GM23338 (cell line): Measurements from ENCODE around the gene RASL10B. TPM values are rescaled to one million over a fixed set of nuclear protein-coding genes. Genes with fewer than 3 reads are reported as not detected.

Experiments used
- ATAC-seq: fragments of 200-7000 bp; cut with Tn5 transposase; 3 replicates; pipeline ENCODE4 v1.9.1; 2020
- DNase-seq: peaks from one replicate; pipeline ENCODE4 v3.0.0-alpha.2; 2015; ENCODE audit warnings: low spot score
- H2AFZ ChIP-seq: fragments of 200-600 bp; sonication (generic); 2 replicates; pipeline ENCODE4 v1.8.0; 2016; ENCODE audit warnings: antibody characterized with exemption, mild to moderate bottlenecking, moderate library complexity
- H3F3A ChIP-seq: fragments of 200-600 bp; sonication (generic); replicated peaks from 2 replicates; pipeline ENCODE4 v1.8.0; 2017; ENCODE audit warnings: antibody characterized with exemption, mixed run types, low read depth
- H3K27ac ChIP-seq: fragments of 200-600 bp; sonication (generic); 2 replicates; pipeline ENCODE4 v1.6.1; 2016; ENCODE audit warnings: low read depth
- H3K27me3 ChIP-seq: fragments of 200-600 bp; sonication (generic); 2 replicates; pipeline ENCODE4 v1.8.0; 2016; ENCODE audit warnings: mild to moderate bottlenecking, mixed run types, moderate library complexity; ENCODE audit not compliant: insufficient read depth
- H3K36me3 ChIP-seq: fragments of 200-600 bp; sonication (generic); 2 replicates; pipeline ENCODE4 v1.8.0; 2016; ENCODE audit warnings: mild to moderate bottlenecking; ENCODE audit not compliant: insufficient read depth
- H3K4me1 ChIP-seq: fragments of 200-600 bp; sonication (generic); 2 replicates; pipeline ENCODE4 v1.8.0; 2016; ENCODE audit warnings: mild to moderate bottlenecking, moderate library complexity; ENCODE audit not compliant: insufficient read depth
- H3K4me2 ChIP-seq: fragments of 200-600 bp; sonication (generic); 2 replicates; pipeline ENCODE4 v1.7.1; 2017; ENCODE audit warnings: mixed run types
- H3K4me3 ChIP-seq: fragments of 200-600 bp; sonication (generic); 2 replicates; pipeline ENCODE4 v1.6.1; 2016; ENCODE audit warnings: mixed run types
- H3K79me2 ChIP-seq: fragments of 200-600 bp; sonication (generic); replicated peaks from 2 replicates; pipeline ENCODE4 v1.8.0; 2017; ENCODE audit warnings: mild to moderate bottlenecking; ENCODE audit not compliant: insufficient read depth
- H3K9me2 ChIP-seq: fragments of 200-600 bp; sonication (generic); 2 replicates; pipeline ENCODE4 v1.8.0; 2017; ENCODE audit not compliant: insufficient read depth
- H4K20me1 ChIP-seq: fragments of 200-600 bp; sonication (generic); replicated peaks from 2 replicates; pipeline ENCODE4 v1.8.0; 2017; ENCODE audit warnings: mild to moderate bottlenecking; ENCODE audit not compliant: insufficient read depth
- H3K27ac Mint-ChIP-seq: 2 replicates; pipeline ENCODE4 v1.8.0; 2020; ENCODE audit warnings: inconsistent platforms, mild to moderate bottlenecking, moderate library complexity, mixed read lengths
- H3K27me3 Mint-ChIP-seq: 3 replicates; pipeline ENCODE4 v1.8.0; 2022; ENCODE audit warnings: low read depth, mild to moderate bottlenecking, moderate library complexity, mixed read lengths, inconsistent platforms; ENCODE audit not compliant: insufficient read depth, poor library complexity
- H3K36me3 Mint-ChIP-seq: 3 replicates; pipeline ENCODE4 v1.8.0; 2021; ENCODE audit warnings: low read depth, mild to moderate bottlenecking, inconsistent platforms, moderate library complexity, mixed read lengths
- H3K4me1 Mint-ChIP-seq: 3 replicates; pipeline ENCODE4 v1.8.0; 2020; ENCODE audit warnings: mild to moderate bottlenecking, inconsistent platforms, mixed read lengths
- H3K4me3 Mint-ChIP-seq: 3 replicates; pipeline ENCODE4 v1.8.0; 2021; ENCODE audit warnings: moderate library complexity, mild to moderate bottlenecking, inconsistent platforms, mixed read lengths
- H3K9me3 Mint-ChIP-seq: 3 replicates; pipeline ENCODE4 v1.8.0; 2020; ENCODE audit warnings: moderate library complexity, mild to moderate bottlenecking, inconsistent platforms, mixed read lengths
- CREB1 ChIP-seq: fragments of 250-450 bp; sonication (Bioruptor Pico); IDR thresholded peaks from 2 replicates; pipeline ENCODE4 v1.5.0; 2020; ENCODE audit warnings: low read depth, mild to moderate bottlenecking, moderate library complexity
- NANOG ChIP-seq: IDR thresholded peaks from 2 replicates; pipeline ENCODE4 v1.6.1; 2016; ENCODE audit warnings: antibody characterized with exemption, borderline replicate concordance
- STAT1 ChIP-seq: IDR thresholded peaks from one replicate; pipeline ENCODE4 v1.6.1; 2016; ENCODE audit warnings: antibody characterized with exemption; ENCODE audit not compliant: unreplicated experiment
- ZNF114 ChIP-seq: fragments of 250-450 bp; sonication (Bioruptor Pico); IDR thresholded peaks from 2 replicates; pipeline ENCODE4 v1.5.0; 2020; ENCODE audit warnings: mild to moderate bottlenecking, moderate library complexity
- ZNF462 ChIP-seq: fragments of 250-450 bp; sonication (Bioruptor Pico); IDR thresholded peaks from 2 replicates; pipeline ENCODE4 v1.5.0; 2020; ENCODE audit warnings: mild to moderate bottlenecking, moderate library complexity
- polyA plus RNA-seq: library from polyadenylated mRNA; unstranded; fragments of >200 nt; fragmentation: Nextera tagmentation; extraction: Ambion mirVana; gene quantifications from 2 replicates; pipeline ENCODE4 v1.2.1, GENCODE V29; 2016
- total RNA-seq: library from RNA; depleted of rRNA; stranded (reverse); fragments of >200 nt; shearing (Covaris generic); gene quantifications from 2 replicates; pipeline ENCODE4 v1.2.3, GENCODE V29; 2014
- TF ChIP-seq, protein P1 (sequence below), 2 experiments: fragments of 200-600 bp in 1 of 2; sonication (generic) in 1 of 2; conservative IDR thresholded peaks; 2 replicates each; pipeline versions ENCODE4 v1.5.1 to v1.6.1; 2016 to 2017; ENCODE audit warnings: antibody characterized with exemption in 2 of 2, low read depth in 2 of 2, mild to moderate bottlenecking in 2 of 2, moderate library complexity in 1 of 2

Gene RASL10B
- total and polyA plus RNA-seq, 2 experiments from 2014 or later, result 7.1 to 26.2 TPM

- no peaks in the 10 kb centered on the region for H3K9me2 ChIP-seq
- TF ChIP-seq, protein P1, sequence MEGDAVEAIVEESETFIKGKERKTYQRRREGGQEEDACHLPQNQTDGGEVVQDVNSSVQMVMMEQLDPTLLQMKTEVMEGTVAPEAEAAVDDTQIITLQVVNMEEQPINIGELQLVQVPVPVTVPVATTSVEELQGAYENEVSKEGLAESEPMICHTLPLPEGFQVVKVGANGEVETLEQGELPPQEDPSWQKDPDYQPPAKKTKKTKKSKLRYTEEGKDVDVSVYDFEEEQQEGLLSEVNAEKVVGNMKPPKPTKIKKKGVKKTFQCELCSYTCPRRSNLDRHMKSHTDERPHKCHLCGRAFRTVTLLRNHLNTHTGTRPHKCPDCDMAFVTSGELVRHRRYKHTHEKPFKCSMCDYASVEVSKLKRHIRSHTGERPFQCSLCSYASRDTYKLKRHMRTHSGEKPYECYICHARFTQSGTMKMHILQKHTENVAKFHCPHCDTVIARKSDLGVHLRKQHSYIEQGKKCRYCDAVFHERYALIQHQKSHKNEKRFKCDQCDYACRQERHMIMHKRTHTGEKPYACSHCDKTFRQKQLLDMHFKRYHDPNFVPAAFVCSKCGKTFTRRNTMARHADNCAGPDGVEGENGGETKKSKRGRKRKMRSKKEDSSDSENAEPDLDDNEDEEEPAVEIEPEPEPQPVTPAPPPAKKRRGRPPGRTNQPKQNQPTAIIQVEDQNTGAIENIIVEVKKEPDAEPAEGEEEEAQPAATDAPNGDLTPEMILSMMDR (conservative IDR thresholded peaks at IDR 0.05; ENCODE audit: low read depth in 2 of 2), result no peak
- no peaks in the 10 kb centered on the region for H3K4me1 Mint-ChIP-seq
- no peak overlapping the region for H3K4me3 Mint-ChIP-seq
- H3K9me3 Mint-ChIP-seq, result no peaks in the 10 kb centered on the region
- no peak overlapping the region for H2AFZ ChIP-seq
- H3K27me3 ChIP-seq, result no peaks in the 10 kb centered on the region
- no peaks in the 10 kb centered on the region for H3K4me1 ChIP-seq
- no peak overlapping the region for H3K27ac ChIP-seq
- no peaks in the 10 kb centered on the region for H3F3A ChIP-seq
- no peak overlapping the region for H3K4me3 ChIP-seq
- no peak overlapping the region for H3K4me2 ChIP-seq
- ATAC-seq, result no peak
- no peak overlapping the region for H3K27ac Mint-ChIP-seq
- H4K20me1 ChIP-seq, result peaks cover 10% of the 10 kb centered on the region
- H3K36me3 ChIP-seq, result peaks cover 10% of the 10 kb centered on the region
- no peaks in the 10 kb centered on the region for H3K79me2 ChIP-seq
- H3K27me3 Mint-ChIP-seq, result peaks cover 3% of the 10 kb centered on the region
- peaks cover 20% of the 10 kb centered on the region for H3K36me3 Mint-ChIP-seq
- no peak for DNase-seq
Observed at GRCh38 chr17:35708951-35709350, 22.5 kb upstream of the RASL10B start.

- H3K4me3 ChIP-seq, result no peak overlapping the region
- no peaks in the 10 kb centered on the region for H3K9me3 Mint-ChIP-seq
- H3K79me2 ChIP-seq, result no peaks in the 10 kb centered on the region
- TF ChIP-seq STAT1 (no peak), ZNF114 (no peak), ZNF462 (CRISPR knock-in tag) (no peak), CREB1 (CRISPR knock-in tag) (no peak), NANOG (no peak)
- H3K4me3 Mint-ChIP-seq, result no peak overlapping the region
- ATAC-seq (no peak), DNase-seq (no peak)
- H3K4me1 Mint-ChIP-seq, result no peaks in the 10 kb centered on the region
- H4K20me1 ChIP-seq, result peaks cover 10% of the 10 kb centered on the region
- no peaks in the 10 kb centered on the region for H3K4me1 ChIP-seq
- H3K27ac Mint-ChIP-seq, result no peak overlapping the region
- H2AFZ ChIP-seq, result no peak overlapping the region
- peaks cover 10% of the 10 kb centered on the region for H3K36me3 ChIP-seq
- H3K27ac ChIP-seq, result no peak overlapping the region
- no peaks in the 10 kb centered on the region for H3F3A ChIP-seq
- H3K27me3 Mint-ChIP-seq, result peaks cover 3% of the 10 kb centered on the region
- no peak overlapping the region for H3K4me2 ChIP-seq
- no peaks in the 10 kb centered on the region for H3K9me2 ChIP-seq
- peaks cover 20% of the 10 kb centered on the region for H3K36me3 Mint-ChIP-seq
- H3K27me3 ChIP-seq, result no peaks in the 10 kb centered on the region
Observed at GRCh38 chr17:35709874-35710273, 21.6 kb upstream of the RASL10B start.
